Thoracic aorta (tissue), 2 donors: ENCODE results near the gene TNNI2. TPM values are rescaled to one million over a fixed set of nuclear protein-coding genes. Genes with fewer than 3 reads are reported as not detected.

ENCODE experiments used
- ATAC-seq: fragments of 150-250 bp; one replicate; pipeline ENCODE4 v1.8.0; 2017; ENCODE audit warnings: low read depth; ENCODE audit not compliant: insufficient number of reproducible peaks, low FRiP score
- DNase-seq: peaks from one replicate; pipeline ENCODE4 v3.0.0-alpha.2; 2020; ENCODE audit warnings: low spot score
- H3K27ac ChIP-seq, 2 donors: fragments of 200-600 bp; sonication (generic); 1 replicate in 1 of 2; 2 replicates in 1 of 2; pipeline ENCODE4 v1.5.1; 2016; ENCODE audit warnings: mild to moderate bottlenecking in 2 of 2, moderate library complexity in 2 of 2
- H3K27me3 ChIP-seq: fragments of 200-600 bp; sonication (generic); replicated peaks from 2 replicates; pipeline ENCODE4 v1.6.0; 2016; ENCODE audit warnings: mild to moderate bottlenecking; ENCODE audit not compliant: insufficient read depth
- H3K36me3 ChIP-seq: fragments of 200-600 bp; sonication (generic); one replicate; pipeline ENCODE4 v1.5.1; 2016
- H3K4me1 ChIP-seq, 2 donors: fragments of 200-600 bp; sonication (generic); 1 replicate in 1 of 2; 2 replicates in 1 of 2; pipeline versions ENCODE4 v1.5.1 to v1.6.0; 2016; ENCODE audit warnings: low read depth in 2 of 2, mild to moderate bottlenecking in 1 of 2; ENCODE audit not compliant: control insufficient read depth in 1 of 2
- H3K4me3 ChIP-seq: fragments of 200-600 bp; sonication (generic); 2 replicates; pipeline ENCODE4 v1.5.1; 2016; ENCODE audit warnings: mild to moderate bottlenecking
- H3K9me3 ChIP-seq: fragments of 200-600 bp; sonication (generic); 2 replicates; pipeline ENCODE4 v1.5.1; 2016
- total RNA-seq, 2 donors: library from RNA; depleted of rRNA; stranded (reverse); fragments of >200 nt; gene quantifications; one replicate each; pipeline versions ENCODE4 v1.1.0 to v1.2.3, GENCODE V29; 2016
- TF ChIP-seq, protein P1 (sequence below): fragments of 200-600 bp; sonication (generic); IDR thresholded peaks from one replicate; pipeline ENCODE4 v1.5.1; 2019; ENCODE audit warnings: antibody characterized with exemption

TNNI2 gene
- total RNA-seq, 2 donors from 2014 or later = not detected

DNA sequence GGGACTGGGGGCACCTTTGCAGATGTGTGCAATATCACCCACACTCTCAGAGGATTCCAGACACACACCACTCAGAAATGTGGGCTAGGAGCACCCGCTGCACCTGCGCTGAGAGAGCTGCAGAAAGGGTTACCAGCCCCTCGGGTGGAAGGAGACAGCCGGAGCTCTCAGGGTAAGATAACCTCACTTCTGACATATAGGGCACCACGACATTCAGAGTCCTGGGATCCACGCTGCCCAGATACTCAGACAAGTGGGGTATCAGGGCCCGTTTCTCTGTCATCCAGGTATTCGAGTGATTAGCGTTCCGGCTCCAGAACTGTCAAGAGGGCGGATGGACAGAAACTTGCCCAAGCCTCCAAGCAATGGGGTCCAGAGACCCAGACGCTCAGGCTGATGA is 10.2 kb upstream of the TNNI2 start:
- TF ChIP-seq, protein P1, sequence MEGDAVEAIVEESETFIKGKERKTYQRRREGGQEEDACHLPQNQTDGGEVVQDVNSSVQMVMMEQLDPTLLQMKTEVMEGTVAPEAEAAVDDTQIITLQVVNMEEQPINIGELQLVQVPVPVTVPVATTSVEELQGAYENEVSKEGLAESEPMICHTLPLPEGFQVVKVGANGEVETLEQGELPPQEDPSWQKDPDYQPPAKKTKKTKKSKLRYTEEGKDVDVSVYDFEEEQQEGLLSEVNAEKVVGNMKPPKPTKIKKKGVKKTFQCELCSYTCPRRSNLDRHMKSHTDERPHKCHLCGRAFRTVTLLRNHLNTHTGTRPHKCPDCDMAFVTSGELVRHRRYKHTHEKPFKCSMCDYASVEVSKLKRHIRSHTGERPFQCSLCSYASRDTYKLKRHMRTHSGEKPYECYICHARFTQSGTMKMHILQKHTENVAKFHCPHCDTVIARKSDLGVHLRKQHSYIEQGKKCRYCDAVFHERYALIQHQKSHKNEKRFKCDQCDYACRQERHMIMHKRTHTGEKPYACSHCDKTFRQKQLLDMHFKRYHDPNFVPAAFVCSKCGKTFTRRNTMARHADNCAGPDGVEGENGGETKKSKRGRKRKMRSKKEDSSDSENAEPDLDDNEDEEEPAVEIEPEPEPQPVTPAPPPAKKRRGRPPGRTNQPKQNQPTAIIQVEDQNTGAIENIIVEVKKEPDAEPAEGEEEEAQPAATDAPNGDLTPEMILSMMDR = no peak
- no peak overlapping the region for H3K4me3 ChIP-seq
- ATAC-seq (no peak), DNase-seq (no peak)
- peak overlapping the region; percentile 95 to 97 for H3K27ac ChIP-seq
- H3K27me3 ChIP-seq = no peaks in the 10 kb centered on the region
- peaks cover 50 to 88% of the 10 kb centered on the region in 2 donors for H3K4me1 ChIP-seq
- H3K36me3 ChIP-seq = no peaks in the 10 kb centered on the region
- H3K9me3 ChIP-seq = no peaks in the 10 kb centered on the region

DNA sequence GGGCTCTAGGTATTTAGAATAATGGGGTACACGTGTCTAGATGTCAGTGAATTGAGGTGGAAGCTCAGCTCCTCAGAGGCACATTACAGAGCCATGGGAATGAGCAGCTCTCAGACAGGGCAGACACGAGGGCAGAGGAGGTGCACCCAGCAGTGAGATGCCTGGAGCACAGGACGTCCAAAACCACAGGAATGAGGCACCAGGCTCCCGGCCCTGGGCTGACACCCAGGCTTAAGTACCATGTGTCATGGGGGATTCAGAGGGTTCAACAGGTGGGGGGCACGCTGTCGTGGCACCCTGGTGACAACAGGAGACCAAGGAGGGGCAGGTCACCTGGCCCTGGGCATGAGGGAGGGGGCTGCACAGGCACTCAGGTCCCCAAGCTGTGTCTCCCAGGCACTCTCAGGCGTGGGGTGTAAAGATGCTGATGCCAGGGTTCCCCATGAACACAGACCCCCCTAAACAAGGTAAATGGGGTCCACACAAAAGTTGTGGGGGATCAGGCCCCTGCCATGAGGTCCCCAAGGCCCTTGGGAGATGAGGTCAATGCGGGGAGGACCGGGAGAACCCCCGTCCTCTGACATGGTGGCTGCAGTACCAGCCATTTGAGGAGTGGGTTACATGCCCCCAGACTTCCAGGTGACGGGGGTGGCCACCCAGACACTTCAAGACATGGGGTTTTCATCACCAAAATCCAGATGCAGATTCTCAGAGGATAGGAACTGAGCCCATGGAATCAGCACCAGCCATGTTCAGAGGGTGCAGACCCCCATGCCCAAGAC is 9.6 kb upstream of the TNNI2 start:
- H3K27me3 ChIP-seq = no peaks in the 10 kb centered on the region
- peak overlapping the region; percentile 95 to 97 for H3K27ac ChIP-seq
- H3K4me1 ChIP-seq = peaks cover 50 to 81% of the 10 kb centered on the region in 2 donors
- ATAC-seq (no peak), DNase-seq (no peak)
- no peak overlapping the region for H3K4me3 ChIP-seq
- no peaks in the 10 kb centered on the region for H3K9me3 ChIP-seq
- TF ChIP-seq, protein P1 = no peak
- H3K36me3 ChIP-seq = no peaks in the 10 kb centered on the region

DNA sequence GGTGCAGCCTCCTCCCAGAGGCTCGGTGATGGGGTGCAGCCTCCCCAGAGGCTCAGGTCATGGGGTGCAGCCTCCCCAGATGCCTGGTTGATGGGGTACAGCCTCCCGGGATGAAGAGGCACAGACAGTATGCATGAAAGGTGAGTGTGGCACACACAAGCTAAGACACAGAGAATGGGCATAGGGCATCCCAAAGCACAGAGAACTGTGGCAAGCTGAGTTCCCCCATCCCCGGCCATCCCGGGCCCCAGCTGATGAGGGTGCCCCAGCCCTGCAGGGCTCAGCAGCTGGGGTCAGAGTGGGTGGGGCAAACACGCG is 8.8 kb upstream of the TNNI2 start:
- no peaks in the 10 kb centered on the region for H3K27me3 ChIP-seq

DNA sequence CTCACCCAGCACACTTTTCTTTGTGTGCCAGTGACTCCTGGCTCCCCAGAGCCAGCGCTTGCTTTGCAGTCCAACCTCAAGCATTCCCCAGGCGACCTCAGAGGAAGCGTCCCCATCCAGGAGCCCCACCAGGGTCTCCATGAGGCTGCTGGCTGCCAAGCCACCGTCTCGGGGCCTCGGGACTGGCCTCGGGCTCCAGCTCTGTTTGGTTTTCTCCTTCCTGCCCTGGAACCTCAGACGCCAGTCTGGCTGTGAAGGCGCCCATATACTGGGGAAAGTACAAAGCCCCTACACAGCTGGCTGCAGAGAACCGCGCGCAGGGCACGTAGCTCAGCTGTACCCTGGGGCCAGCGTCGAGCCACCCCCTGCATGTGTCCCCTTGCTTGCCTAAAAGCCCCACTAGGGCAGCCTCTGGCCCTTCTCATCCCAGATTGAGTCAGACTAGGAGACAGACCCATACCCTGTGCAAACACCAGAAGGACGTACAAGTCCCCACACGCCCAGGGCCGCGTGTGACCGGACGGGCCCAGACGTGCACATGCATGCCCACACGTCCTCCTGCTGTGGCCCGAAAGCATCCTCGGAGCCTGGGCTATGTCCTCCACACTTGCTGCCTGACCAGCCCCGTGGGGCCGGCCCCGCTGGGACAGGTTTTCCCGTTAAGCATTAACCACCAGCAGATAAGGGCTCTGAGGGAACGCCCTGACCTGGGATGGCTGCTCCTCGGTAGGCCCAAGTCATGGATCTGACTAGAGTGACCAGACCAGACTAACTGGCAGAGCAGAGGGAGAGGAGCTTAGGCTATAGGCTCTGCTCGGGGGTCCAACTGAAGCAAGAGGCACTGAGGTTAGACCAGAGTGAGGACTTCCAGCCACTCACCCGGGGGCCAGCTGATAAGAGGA is 8.2 kb upstream of the TNNI2 start:
- TF ChIP-seq, protein P1 = no peak
- DNase-seq (no peak), ATAC-seq (no peak)
- Histone ChIP-seq H3K27ac (peak overlapping the region; percentile 95 to 97), H3K9me3 (no peaks in the 10 kb centered on the region), H3K27me3 (no peaks in the 10 kb centered on the region), H3K4me1 (peaks cover 39 to 68% of the 10 kb centered on the region in 2 donors), H3K4me3 (no peak overlapping the region), H3K36me3 (no peaks in the 10 kb centered on the region)

More for the DNA sequence above, 8.8 kb upstream of the TNNI2 start:
- no peak overlapping the region for H3K4me3 ChIP-seq
- TF ChIP-seq, protein P1 = no peak
- peaks cover 45 to 74% of the 10 kb centered on the region in 2 donors for H3K4me1 ChIP-seq
- H3K27ac ChIP-seq = peak overlapping the region; percentile 95 to 97
- no peaks in the 10 kb centered on the region for H3K36me3 ChIP-seq
- no peaks in the 10 kb centered on the region for H3K9me3 ChIP-seq
- ATAC-seq = no peak
- DNase-seq = no peak
